Esophagus muscularis mucosa (tissue), 4 donors: ENCODE results near the gene PECR. TPM values are rescaled to one million over a fixed set of nuclear protein-coding genes. Genes with fewer than 3 reads are reported as not detected.

Experiments
- DNase-seq: peaks from one replicate; pipeline ENCODE4 v3.0.0-alpha.2; 2017; ENCODE audit errors: extremely low spot score
- H3K27ac ChIP-seq, 4 donors: fragments of 200-600 bp; sonication (generic); replicated peaks in 1 of 4; 1 replicate in 3 of 4; 2 replicates in 1 of 4; pipeline ENCODE4 v1.5.1; 2016 to 2019; ENCODE audit warnings: mild to moderate bottlenecking in 1 of 4
- H3K27me3 ChIP-seq, 4 donors: fragments of 200-600 bp; sonication (generic); one replicate each; pipeline versions ENCODE4 v1.5.1 to v1.6.0; 2016 to 2019
- H3K36me3 ChIP-seq, 4 donors: fragments of 200-600 bp; sonication (generic); one replicate each; pipeline ENCODE4 v1.5.1; 2016 to 2019
- H3K4me1 ChIP-seq, 4 donors: fragments of 200-600 bp; sonication (generic); one replicate each; pipeline ENCODE4 v1.5.1; 2016 to 2019
- H3K4me3 ChIP-seq, 4 donors: fragments of 200-600 bp; sonication (generic); 1 replicate in 2 of 4; 2 replicates in 2 of 4; pipeline ENCODE4 v1.5.1; 2016 to 2019; ENCODE audit warnings: mild to moderate bottlenecking in 4 of 4, moderate library complexity in 1 of 4
- H3K9me3 ChIP-seq, 4 donors: fragments of 200-600 bp; sonication (generic); 1 replicate in 3 of 4; 2 replicates in 1 of 4; pipeline ENCODE4 v1.5.1; 2016 to 2019
- EP300 ChIP-seq: sonication (generic); formaldehyde crosslinking; IDR thresholded peaks from one replicate; pipeline ENCODE4 v1.6.1; 2017; ENCODE audit warnings: antibody characterized with exemption
- POLR2A ChIP-seq: fragments of 450-650 bp; IDR thresholded peaks from one replicate; pipeline ENCODE4 v1.6.1; 2017; ENCODE audit warnings: antibody characterized with exemption, moderate library complexity, mild to moderate bottlenecking, low read depth
- POLR2AphosphoS5 ChIP-seq, 2 donors: sonication (generic); formaldehyde crosslinking; IDR thresholded peaks; one replicate each; pipeline ENCODE4 v1.6.1; 2017; ENCODE audit warnings: antibody characterized with exemption in 2 of 2
- WGBS: methylation state at CpG from one replicate; pipeline ENCODE4 v1.1.5; 2018; 5-methylcytosine and 5-hydroxymethylcytosine counted together
- intact Hi-C: fragments of 100-400 bp; cut with DNase I; formaldehyde crosslinking; loops from one replicate; pipeline ENCODE4 v1.15.1; 2023
- total RNA-seq, 4 donors: library from RNA; depleted of rRNA; stranded (reverse); fragments of >200 nt; gene quantifications; one replicate each; pipeline versions ENCODE4 v1.1.0 to v1.2.1, GENCODE V29; 2016
- TF ChIP-seq, protein P1 (sequence below), 3 experiments: fragments of 200-600 bp in 2 of 3; fragments of 450-650 bp in 1 of 3; sonication (generic) in 2 of 3; IDR thresholded peaks; one replicate each; pipeline ENCODE4 v1.5.1; 2017 to 2019; ENCODE audit warnings: antibody characterized with exemption in 3 of 3, mild to moderate bottlenecking in 2 of 3, moderate library complexity in 1 of 3

Gene PECR
- total RNA-seq, 4 donors from 2014 or later, result 3.3 to 14.8 (median 10.0) TPM

DNA sequence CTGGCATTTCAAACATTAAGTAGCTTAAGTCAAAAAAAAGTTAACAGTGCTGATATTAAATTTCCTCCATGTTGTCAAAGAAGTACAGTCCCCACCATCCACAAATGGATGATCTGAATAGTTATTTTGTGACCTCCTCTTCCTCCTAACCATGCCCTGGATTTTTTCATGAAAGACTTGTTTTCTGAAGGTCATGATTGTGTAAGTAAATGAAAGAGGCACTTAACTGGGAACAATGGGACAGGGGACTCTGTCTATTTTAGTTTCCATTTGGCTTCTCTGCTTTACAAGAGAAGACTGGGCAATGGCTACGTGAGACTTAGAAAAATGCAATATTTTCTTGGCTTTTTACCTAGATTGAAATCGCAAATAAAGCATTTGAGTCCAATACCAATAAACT lies 32.2 kb downstream of the PECR start:
- intact Hi-C loops, result no loop called here
- no peak for TF ChIP-seq POLR2A
- TF ChIP-seq EP300, result no peak
- TF ChIP-seq, protein P1, sequence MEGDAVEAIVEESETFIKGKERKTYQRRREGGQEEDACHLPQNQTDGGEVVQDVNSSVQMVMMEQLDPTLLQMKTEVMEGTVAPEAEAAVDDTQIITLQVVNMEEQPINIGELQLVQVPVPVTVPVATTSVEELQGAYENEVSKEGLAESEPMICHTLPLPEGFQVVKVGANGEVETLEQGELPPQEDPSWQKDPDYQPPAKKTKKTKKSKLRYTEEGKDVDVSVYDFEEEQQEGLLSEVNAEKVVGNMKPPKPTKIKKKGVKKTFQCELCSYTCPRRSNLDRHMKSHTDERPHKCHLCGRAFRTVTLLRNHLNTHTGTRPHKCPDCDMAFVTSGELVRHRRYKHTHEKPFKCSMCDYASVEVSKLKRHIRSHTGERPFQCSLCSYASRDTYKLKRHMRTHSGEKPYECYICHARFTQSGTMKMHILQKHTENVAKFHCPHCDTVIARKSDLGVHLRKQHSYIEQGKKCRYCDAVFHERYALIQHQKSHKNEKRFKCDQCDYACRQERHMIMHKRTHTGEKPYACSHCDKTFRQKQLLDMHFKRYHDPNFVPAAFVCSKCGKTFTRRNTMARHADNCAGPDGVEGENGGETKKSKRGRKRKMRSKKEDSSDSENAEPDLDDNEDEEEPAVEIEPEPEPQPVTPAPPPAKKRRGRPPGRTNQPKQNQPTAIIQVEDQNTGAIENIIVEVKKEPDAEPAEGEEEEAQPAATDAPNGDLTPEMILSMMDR (IDR thresholded peaks at IDR 0.05), result no peak
- no peak for TF ChIP-seq POLR2AphosphoS5 (IDR thresholded peaks at IDR 0.05)
- Histone ChIP-seq H3K36me3 (peaks cover 0 to 36% (median 6%) of the 10 kb centered on the region in 4 donors), H3K27me3 (no peaks in the 10 kb centered on the region), H3K4me3 (no peak overlapping the region), H3K9me3 (no peaks in the 10 kb centered on the region), H3K4me1 (no peaks in the 10 kb centered on the region), H3K27ac (no peak overlapping the region)
- WGBS, result 88% methylated on average over 2 of the region's 2 CpGs
- no peak for DNase-seq

DNA sequence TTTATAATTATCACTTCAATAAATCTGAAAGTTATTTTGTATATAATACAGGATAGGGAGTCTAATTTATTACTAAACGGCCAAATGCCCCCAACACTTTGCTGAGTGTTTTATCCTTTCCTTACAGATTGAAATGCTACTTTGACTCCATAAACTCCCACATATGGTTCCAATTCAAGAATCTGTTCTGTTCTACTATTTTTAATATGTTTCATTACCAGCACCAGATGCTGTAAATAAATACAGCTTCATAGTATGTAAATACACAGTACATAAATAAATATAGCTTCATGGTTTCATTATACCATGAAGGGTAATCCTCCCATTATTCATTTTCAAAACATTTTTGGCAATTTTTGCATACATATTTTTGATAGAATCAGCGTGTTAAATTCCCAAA lies 34.2 kb downstream of the PECR start:
- no peak for TF ChIP-seq EP300
- TF ChIP-seq, protein P1 (IDR thresholded peaks at IDR 0.05), result no peak
- no peak for TF ChIP-seq POLR2AphosphoS5 (IDR thresholded peaks at IDR 0.05)
- no peak for TF ChIP-seq POLR2A
- no peak for DNase-seq
- intact Hi-C loops, result no loop called here
- 90% methylated on average over 2 of the region's 2 CpGs for WGBS
- Histone ChIP-seq H3K4me1 (no peaks in the 10 kb centered on the region), H3K9me3 (no peaks in the 10 kb centered on the region), H3K27me3 (no peaks in the 10 kb centered on the region), H3K36me3 (peaks cover 4 to 49% (median 10%) of the 10 kb centered on the region in 4 donors), H3K4me3 (no peak overlapping the region), H3K27ac (no peak overlapping the region)

DNA sequence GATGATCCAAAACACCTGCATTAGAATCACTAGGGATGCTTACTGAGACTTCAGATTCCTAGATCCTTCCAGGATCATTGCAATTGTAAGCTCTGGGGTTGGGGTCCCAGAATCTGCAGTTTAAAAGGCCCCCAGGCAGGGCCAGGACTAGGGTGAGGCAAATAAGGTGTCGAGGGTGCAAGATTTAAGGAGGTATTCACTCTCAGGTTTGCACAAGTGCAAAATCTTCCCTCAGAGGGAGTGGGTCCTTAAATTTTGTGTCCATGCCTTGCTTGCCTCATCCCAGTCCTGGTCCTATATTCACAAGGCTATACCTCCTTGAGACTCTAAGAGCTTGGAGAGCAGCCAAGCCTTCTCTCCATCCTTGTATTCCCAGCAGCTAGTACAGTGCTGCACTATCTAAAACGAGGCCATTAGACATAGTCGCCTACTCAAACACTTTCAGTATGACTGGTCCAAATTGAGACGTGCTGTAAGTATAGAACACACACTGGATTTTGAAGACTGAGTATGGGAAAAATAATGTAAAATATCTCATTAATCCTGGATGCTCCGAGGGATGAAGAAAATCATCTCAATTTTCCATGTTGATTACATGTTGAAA lies 36.6 kb downstream of the PECR start:
- peaks cover 9 to 49% (median 17%) of the 10 kb centered on the region in 4 donors for H3K36me3 ChIP-seq
- DNase-seq, result no peak
- TF ChIP-seq POLR2AphosphoS5 (IDR thresholded peaks at IDR 0.05) (no peak), POLR2A (no peak), EP300 (no peak)
- TF ChIP-seq, protein P1 (IDR thresholded peaks at IDR 0.05), result no peak
- H3K27me3 ChIP-seq, result no peaks in the 10 kb centered on the region
- H3K9me3 ChIP-seq, result no peaks in the 10 kb centered on the region
- 82% methylated on average over 5 of the region's 5 CpGs for WGBS
- intact Hi-C loops, result no loop called here
- no peak overlapping the region for H3K4me3 ChIP-seq
- no peaks in the 10 kb centered on the region for H3K4me1 ChIP-seq
- H3K27ac ChIP-seq, result no peak overlapping the region

DNA sequence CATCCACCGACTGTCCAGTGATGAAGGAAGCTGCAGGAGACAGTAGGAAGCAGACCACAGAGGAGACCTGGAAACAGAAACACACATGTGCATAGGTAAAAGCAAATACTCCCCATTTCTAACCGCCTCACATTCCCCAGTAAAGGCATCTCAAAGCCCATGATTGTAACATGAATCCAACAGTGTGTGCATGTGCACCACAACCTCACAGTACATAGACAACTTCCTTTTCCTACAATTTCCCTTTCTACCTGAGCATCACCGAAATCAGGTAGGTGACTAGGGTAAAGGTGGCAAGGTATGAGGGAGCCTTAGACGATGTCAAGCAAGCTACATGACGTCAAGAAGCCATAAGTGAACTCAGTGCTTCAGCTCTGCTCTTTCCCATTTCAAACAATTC lies 37.7 kb downstream of the PECR start:
- Histone ChIP-seq H3K4me3 (no peak overlapping the region), H3K27ac (no peak overlapping the region), H3K36me3 (peaks cover 9 to 54% (median 17%) of the 10 kb centered on the region in 4 donors), H3K9me3 (no peaks in the 10 kb centered on the region), H3K27me3 (no peaks in the 10 kb centered on the region), H3K4me1 (no peaks in the 10 kb centered on the region)
- intact Hi-C loops, result no loop called here
- WGBS, result 96% methylated on average over 5 of the region's 5 CpGs
- DNase-seq, result no peak
- TF ChIP-seq, protein P1 (IDR thresholded peaks at IDR 0.05), result no peak
- TF ChIP-seq EP300 (no peak), POLR2AphosphoS5 (IDR thresholded peaks at IDR 0.05) (no peak), POLR2A (no peak)

DNA sequence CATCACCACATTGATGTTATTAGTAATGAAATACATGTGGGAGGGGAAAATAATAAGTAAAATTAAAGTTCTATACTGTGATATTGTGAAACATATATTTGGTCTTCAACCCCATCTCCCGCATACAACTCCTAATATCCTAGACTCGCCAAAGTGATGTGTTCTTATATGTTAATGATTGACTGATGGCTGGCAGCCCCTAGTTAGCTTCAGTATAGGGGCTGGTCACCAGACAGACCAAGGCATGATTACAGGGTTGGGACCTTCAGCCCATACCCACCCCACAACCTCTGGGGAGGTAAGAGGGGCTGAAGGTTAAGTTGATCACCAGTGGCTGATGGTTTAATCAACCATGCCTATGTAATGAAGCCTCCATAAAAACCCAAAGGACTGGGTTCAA lies 40.2 kb downstream of the PECR start:
- DNase-seq, result no peak
- no peaks in the 10 kb centered on the region for H3K9me3 ChIP-seq
- H3K36me3 ChIP-seq, result peaks cover 8 to 54% (median 16%) of the 10 kb centered on the region in 4 donors
- TF ChIP-seq POLR2A, result no peak
- no peak for TF ChIP-seq EP300
- TF ChIP-seq, protein P1 (IDR thresholded peaks at IDR 0.05), result no peak
- no peak for TF ChIP-seq POLR2AphosphoS5 (IDR thresholded peaks at IDR 0.05)
- 100% methylated on average over 2 of the region's 2 CpGs for WGBS
- no peaks in the 10 kb centered on the region for H3K4me1 ChIP-seq
- intact Hi-C loops, result no loop called here
- no peaks in the 10 kb centered on the region for H3K27me3 ChIP-seq
- H3K27ac ChIP-seq, result no peak overlapping the region
- no peak overlapping the region for H3K4me3 ChIP-seq
